Epithelial cell of esophagus (primary cell): ENCODE results near the gene TBC1D8B.
A peak's percentile ranks its signal among the peaks of the same experiment; 100 is the strongest.

Experiments
- DNase-seq: peaks from one replicate; pipeline ENCODE4 v3.0.0; 2010; ENCODE audit warnings: low read depth
- H3K4me3 ChIP-seq: 2 replicates; pipeline ENCODE4 v1.5.1; 2011; ENCODE audit warnings: mild to moderate bottlenecking, low read length, control low read depth
- CTCF ChIP-seq: IDR thresholded peaks from 2 replicates; pipeline ENCODE4 v1.5.1; 2011; ENCODE audit warnings: low read depth, mild to moderate bottlenecking, low read length, control low read depth, inconsistent platforms; ENCODE audit not compliant: insufficient read depth; ENCODE audit errors: missing control alignments

The TBC1D8B gene

GRCh38 chrX:106875151-106875550 lies 72.7 kb downstream of the TBC1D8B start:
- no peak for TF ChIP-seq CTCF
- no peak for DNase-seq
- no peak overlapping the region for H3K4me3 ChIP-seq

GRCh38 chrX:106889468-106889867 lies 87.0 kb downstream of the TBC1D8B start:
- H3K4me3 ChIP-seq = no peak overlapping the region
- DNase-seq = no peak
- no peak for TF ChIP-seq CTCF

GRCh38 chrX:106891762-106892460 lies 89.4 kb downstream of the TBC1D8B start:
- peak; percentile 33 for DNase-seq
- H3K4me3 ChIP-seq = no peak overlapping the region
- no peak for TF ChIP-seq CTCF

GRCh38 chrX:106894392-106894909 lies 92.0 kb downstream of the TBC1D8B start:
- peak; percentile 69 for DNase-seq
- H3K4me3 ChIP-seq = no peak overlapping the region
- TF ChIP-seq CTCF = peak; percentile 79

- H3K4me3 ChIP-seq = no peak overlapping the region
- peak; percentile 73 for DNase-seq
- no peak for TF ChIP-seq CTCF
These were observed 92.5 kb downstream of the TBC1D8B start for GRCh38 chrX:106894978-106895452.

- TF ChIP-seq CTCF = no peak
- H3K4me3 ChIP-seq = no peak overlapping the region
- DNase-seq = peak; percentile 53
These were observed 94.8 kb downstream of the TBC1D8B start for GRCh38 chrX:106897259-106897658.

GRCh38 chrX:106898462-106898861 lies 96.0 kb downstream of the TBC1D8B start:
- TF ChIP-seq CTCF = peak; percentile 32
- DNase-seq = peak; percentile 51
- H3K4me3 ChIP-seq = no peak overlapping the region
